WTC11 (cell line): ENCODE data around the gene TREML4. TPM values are rescaled to one million over a fixed set of nuclear protein-coding genes. Genes with fewer than 3 reads are reported as not detected.

Experiments used
- ATAC-seq: fragments of 200-7000 bp; cut with Tn5 transposase; 2 replicates; pipeline ENCODE4 v1.10.0; 2021; ENCODE audit warnings: mild to moderate bottlenecking, moderate library complexity
- CTCF ChIA-PET: fragments of 300-600 bp; sonication (Branson Sonifier 250); formaldehyde crosslinking; loops from one replicate; lab custom pipeline; 2021; ENCODE audit warnings: antibody characterized with exemption; lab: Charles Lee
- POLR2A ChIA-PET: fragments of 350-600 bp; sonication (Branson Sonifier 250); formaldehyde crosslinking; loops from one replicate; lab custom pipeline; 2021; ENCODE audit warnings: antibody characterized with exemption; lab: Charles Lee
- DNase-seq: peaks from one replicate; pipeline ENCODE4 v3.0.0; 2021; ENCODE audit warnings: low spot score
- H3K27ac Mint-ChIP-seq: 2 replicates; pipeline ENCODE4 v1.8.0; 2021; ENCODE audit warnings: mixed read lengths
- H3K27me3 Mint-ChIP-seq: 2 replicates; pipeline ENCODE4 v1.8.0; 2021; ENCODE audit warnings: low read depth, mild to moderate bottlenecking, moderate library complexity, mixed read lengths
- H3K36me3 Mint-ChIP-seq: 2 replicates; pipeline ENCODE4 v1.8.0; 2021; ENCODE audit warnings: mixed read lengths
- H3K4me1 Mint-ChIP-seq: 2 replicates; pipeline ENCODE4 v1.8.0; 2022; ENCODE audit warnings: mixed read lengths
- H3K4me3 Mint-ChIP-seq: 2 replicates; pipeline ENCODE4 v1.8.0; 2021; ENCODE audit warnings: mild to moderate bottlenecking, moderate library complexity, mixed read lengths
- H3K9me3 Mint-ChIP-seq: 2 replicates; pipeline ENCODE4 v1.8.0; 2021; ENCODE audit warnings: mixed read lengths
- ATF1 ChIP-seq: sonication (generic); formaldehyde crosslinking; IDR thresholded peaks from 2 replicates; pipeline ENCODE4 v1.8.1; 2023; ENCODE audit warnings: mild to moderate bottlenecking, moderate library complexity, missing genetic modification reagents
- ATF6 ChIP-seq: sonication (generic); formaldehyde crosslinking; IDR thresholded peaks from 2 replicates; pipeline ENCODE4 v1.8.1; 2023; ENCODE audit warnings: mild to moderate bottlenecking, missing genetic modification reagents
- CREB1 ChIP-seq: sonication (generic); formaldehyde crosslinking; IDR thresholded peaks from 2 replicates; pipeline ENCODE4 v1.8.0; 2023; ENCODE audit warnings: mild to moderate bottlenecking, missing genetic modification reagents
- CREM ChIP-seq: sonication (generic); formaldehyde crosslinking; IDR thresholded peaks from 2 replicates; pipeline ENCODE4 v1.8.1; 2022; ENCODE audit warnings: mild to moderate bottlenecking, missing genetic modification reagents, moderate library complexity
- ELF4 ChIP-seq: sonication (generic); formaldehyde crosslinking; IDR thresholded peaks from 2 replicates; pipeline ENCODE4 v1.8.1; 2022; ENCODE audit warnings: low read depth, mild to moderate bottlenecking, moderate library complexity, missing genetic modification reagents
- EMX1 ChIP-seq: fragments of 250-450 bp; sonication (Bioruptor Pico); IDR thresholded peaks from 2 replicates; pipeline ENCODE4 v1.8.0; 2021; ENCODE audit warnings: mild to moderate bottlenecking
- FOXK1 ChIP-seq: sonication (generic); formaldehyde crosslinking; IDR thresholded peaks from 2 replicates; pipeline ENCODE4 v1.8.0; 2022; ENCODE audit warnings: mild to moderate bottlenecking, moderate library complexity, missing genetic modification reagents
- MYBL2 ChIP-seq: sonication (generic); formaldehyde crosslinking; IDR thresholded peaks from 2 replicates; pipeline ENCODE4 v1.8.1; 2023; ENCODE audit warnings: mild to moderate bottlenecking, moderate library complexity, missing genetic modification reagents
- NR2C2 ChIP-seq: sonication (generic); formaldehyde crosslinking; IDR thresholded peaks from 2 replicates; pipeline ENCODE4 v1.8.0; 2022; ENCODE audit warnings: mild to moderate bottlenecking, missing genetic modification reagents
- NR3C1 ChIP-seq: sonication (generic); formaldehyde crosslinking; conservative IDR thresholded peaks from 2 replicates; pipeline ENCODE4 v1.8.1; 2023; ENCODE audit warnings: low read depth, mild to moderate bottlenecking, missing genetic modification reagents
- OVOL2 ChIP-seq: fragments of 250-450 bp; sonication (Bioruptor Pico); IDR thresholded peaks from 2 replicates; pipeline ENCODE4 v1.9.0; 2021; ENCODE audit warnings: mild to moderate bottlenecking, borderline replicate concordance
- STAT6 ChIP-seq: sonication (generic); formaldehyde crosslinking; conservative IDR thresholded peaks from 2 replicates; pipeline ENCODE4 v1.8.1; 2023; ENCODE audit warnings: mild to moderate bottlenecking, low read depth, missing genetic modification reagents, moderate library complexity
- TEAD1 ChIP-seq: sonication (generic); formaldehyde crosslinking; IDR thresholded peaks from 2 replicates; pipeline ENCODE4 v1.8.0; 2022; ENCODE audit warnings: mild to moderate bottlenecking, missing genetic modification reagents
- TP53 ChIP-seq: sonication (generic); formaldehyde crosslinking; IDR thresholded peaks from 2 replicates; pipeline ENCODE4 v1.8.1; 2023; ENCODE audit warnings: mild to moderate bottlenecking, missing genetic modification reagents
- ZBTB21 ChIP-seq: sonication (generic); formaldehyde crosslinking; IDR thresholded peaks from 2 replicates; pipeline ENCODE4 v1.8.1; 2023; ENCODE audit warnings: mild to moderate bottlenecking, missing genetic modification reagents, borderline replicate concordance
- ZBTB43 ChIP-seq: sonication (generic); formaldehyde crosslinking; IDR thresholded peaks from 2 replicates; pipeline ENCODE4 v1.8.1; 2023; ENCODE audit warnings: mild to moderate bottlenecking, missing genetic modification reagents
- ZNF219 ChIP-seq: sonication (generic); formaldehyde crosslinking; IDR thresholded peaks from 2 replicates; pipeline ENCODE4 v1.8.0; 2023; ENCODE audit warnings: missing genetic modification reagents, mild to moderate bottlenecking, borderline replicate concordance
- ZNF232 ChIP-seq: sonication (generic); formaldehyde crosslinking; IDR thresholded peaks from 2 replicates; pipeline ENCODE4 v1.8.0; 2022; ENCODE audit warnings: mild to moderate bottlenecking, missing genetic modification reagents
- ZNF263 ChIP-seq: sonication (generic); formaldehyde crosslinking; IDR thresholded peaks from 2 replicates; pipeline ENCODE4 v1.8.1; 2022; ENCODE audit warnings: low read depth, mild to moderate bottlenecking, moderate library complexity, missing genetic modification reagents
- ZNF671 ChIP-seq: fragments of 250-450 bp; sonication (Bioruptor Pico); IDR thresholded peaks from 2 replicates; pipeline ENCODE4 v1.8.0; 2021; ENCODE audit warnings: mild to moderate bottlenecking
- total RNA-seq: library from RNA; stranded (reverse); gene quantifications from 3 replicates; pipeline ENCODE4 v1.2.3, GENCODE V29; 2021
- TF ChIP-seq, protein P1 (sequence below): sonication (generic); formaldehyde crosslinking; IDR thresholded peaks from 2 replicates; pipeline ENCODE4 v1.8.0; 2022; ENCODE audit warnings: mild to moderate bottlenecking, missing genetic modification reagents
- TF ChIP-seq, protein P2 (sequence below): sonication (generic); formaldehyde crosslinking; IDR thresholded peaks from 2 replicates; pipeline ENCODE4 v1.8.1; 2022; ENCODE audit warnings: mild to moderate bottlenecking, missing genetic modification reagents, moderate library complexity, borderline replicate concordance
- TF ChIP-seq, protein P3 (sequence below): sonication (generic); formaldehyde crosslinking; conservative IDR thresholded peaks from 2 replicates; pipeline ENCODE4 v1.8.1; 2022; ENCODE audit warnings: mild to moderate bottlenecking, missing genetic modification reagents
- TF ChIP-seq, protein P4 (sequence below): fragments of 250-450 bp; sonication (Bioruptor Pico); IDR thresholded peaks from 2 replicates; pipeline ENCODE4 v1.9.0; 2021; ENCODE audit warnings: mild to moderate bottlenecking

The TREML4 gene
- total RNA-seq, 1 experiment from 2014 or later, result not detected

GRCh38 chr6:41200901-41201763 is 27.0 kb upstream of the TREML4 start, which contains the start of gene TREML2:
TSS of gene TREML2 (minus strand) at chr6:41201149. CDS start at chr6:41201008, 141 bp downstream.
- no peak for DNase-seq
- no peak within 1 kb of the TSS for H3K27ac Mint-ChIP-seq
- H3K27me3 Mint-ChIP-seq, result peaks cover 2% of the 10 kb centered on the region; the same call in 1 of the 2 replicates
- peak; percentile 29 for ATAC-seq
- TF ChIP-seq ATF1 (CRISPR knock-in tag) (no peak), ZNF219 (CRISPR knock-in tag) (no peak), ZBTB21 (no peak), TEAD1 (CRISPR knock-in tag) (no peak), EMX1 (CRISPR knock-in tag) (no peak), STAT6 (CRISPR knock-in tag) (no peak), CREM (CRISPR knock-in tag) (no peak)
- TF ChIP-seq, protein P1, sequence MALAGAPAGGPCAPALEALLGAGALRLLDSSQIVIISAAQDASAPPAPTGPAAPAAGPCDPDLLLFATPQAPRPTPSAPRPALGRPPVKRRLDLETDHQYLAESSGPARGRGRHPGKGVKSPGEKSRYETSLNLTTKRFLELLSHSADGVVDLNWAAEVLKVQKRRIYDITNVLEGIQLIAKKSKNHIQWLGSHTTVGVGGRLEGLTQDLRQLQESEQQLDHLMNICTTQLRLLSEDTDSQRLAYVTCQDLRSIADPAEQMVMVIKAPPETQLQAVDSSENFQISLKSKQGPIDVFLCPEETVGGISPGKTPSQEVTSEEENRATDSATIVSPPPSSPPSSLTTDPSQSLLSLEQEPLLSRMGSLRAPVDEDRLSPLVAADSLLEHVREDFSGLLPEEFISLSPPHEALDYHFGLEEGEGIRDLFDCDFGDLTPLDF (CRISPR knock-in tag), result no peak
- TF ChIP-seq, protein P2, sequence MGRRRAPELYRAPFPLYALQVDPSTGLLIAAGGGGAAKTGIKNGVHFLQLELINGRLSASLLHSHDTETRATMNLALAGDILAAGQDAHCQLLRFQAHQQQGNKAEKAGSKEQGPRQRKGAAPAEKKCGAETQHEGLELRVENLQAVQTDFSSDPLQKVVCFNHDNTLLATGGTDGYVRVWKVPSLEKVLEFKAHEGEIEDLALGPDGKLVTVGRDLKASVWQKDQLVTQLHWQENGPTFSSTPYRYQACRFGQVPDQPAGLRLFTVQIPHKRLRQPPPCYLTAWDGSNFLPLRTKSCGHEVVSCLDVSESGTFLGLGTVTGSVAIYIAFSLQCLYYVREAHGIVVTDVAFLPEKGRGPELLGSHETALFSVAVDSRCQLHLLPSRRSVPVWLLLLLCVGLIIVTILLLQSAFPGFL (CRISPR knock-in tag), result no peak
- POLR2A ChIA-PET, result no interaction called here
- CTCF ChIA-PET, result interaction anchor here (0.6 to 2.4 kb wide), 8 partner anchors 9 to 377 kb away, joined by 3 to 28 read pairs (median 6); no protein-coding TSS in a partner anchor
- peaks cover 26% of the 10 kb centered on the region for H3K4me1 Mint-ChIP-seq
- H3K4me3 Mint-ChIP-seq, result no peak within 1 kb of the TSS
- no peaks in the 10 kb centered on the region for H3K9me3 Mint-ChIP-seq
- no peaks in the 10 kb centered on the region for H3K36me3 Mint-ChIP-seq

- no peaks in the 10 kb centered on the region for H3K9me3 Mint-ChIP-seq
- ChIA-PET CTCF (interaction anchor here (1.1 to 2.4 kb wide), 4 partner anchors 10 to 116 kb away, joined by 3 to 28 read pairs (median 11); no protein-coding TSS in a partner anchor), POLR2A (no interaction called here)
- TF ChIP-seq OVOL2, result no peak
- no peak for TF ChIP-seq ZNF671
- TF ChIP-seq ATF6 (CRISPR knock-in tag), result no peak
- TF ChIP-seq NR3C1 (CRISPR knock-in tag), result no peak
- no peak for TF ChIP-seq CREM (CRISPR knock-in tag)
- TF ChIP-seq ELF4 (CRISPR knock-in tag), result no peak
- TF ChIP-seq, protein P3, sequence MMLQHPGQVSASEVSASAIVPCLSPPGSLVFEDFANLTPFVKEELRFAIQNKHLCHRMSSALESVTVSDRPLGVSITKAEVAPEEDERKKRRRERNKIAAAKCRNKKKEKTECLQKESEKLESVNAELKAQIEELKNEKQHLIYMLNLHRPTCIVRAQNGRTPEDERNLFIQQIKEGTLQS (CRISPR knock-in tag), result no peak
- TF ChIP-seq TP53 (CRISPR knock-in tag), result no peak
- no peak for TF ChIP-seq ZBTB43 (CRISPR knock-in tag)
- TF ChIP-seq ZNF263, result no peak
- no peak for TF ChIP-seq MYBL2
- TF ChIP-seq TEAD1 (CRISPR knock-in tag), result no peak
- TF ChIP-seq NR2C2 (CRISPR knock-in tag), result no peak
- TF ChIP-seq FOXK1 (CRISPR knock-in tag), result no peak
- TF ChIP-seq, protein P4, sequence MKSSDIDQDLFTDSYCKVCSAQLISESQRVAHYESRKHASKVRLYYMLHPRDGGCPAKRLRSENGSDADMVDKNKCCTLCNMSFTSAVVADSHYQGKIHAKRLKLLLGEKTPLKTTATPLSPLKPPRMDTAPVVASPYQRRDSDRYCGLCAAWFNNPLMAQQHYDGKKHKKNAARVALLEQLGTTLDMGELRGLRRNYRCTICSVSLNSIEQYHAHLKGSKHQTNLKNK (CRISPR knock-in tag), result no peak
- TF ChIP-seq ZNF232 (CRISPR knock-in tag), result no peak
- TF ChIP-seq CREB1, result no peak
Measured at GRCh38 chr6:41201764-41202173, 26.4 kb upstream of the TREML4 start.

More at GRCh38 chr6:41201764-41202173, 26.4 kb upstream of the TREML4 start:
- H3K4me3 Mint-ChIP-seq, result no peak overlapping the region
- no peaks in the 10 kb centered on the region for H3K36me3 Mint-ChIP-seq
- no peak overlapping the region for H3K27ac Mint-ChIP-seq
- H3K4me1 Mint-ChIP-seq, result peaks cover 23% of the 10 kb centered on the region
- DNase-seq (no peak), ATAC-seq (no peak)
- H3K27me3 Mint-ChIP-seq, result peaks cover 2% of the 10 kb centered on the region
